K562 (cell line): ENCODE measurements around the gene MYRIP. TPM values are rescaled to one million over a fixed set of nuclear protein-coding genes. Genes with fewer than 3 reads are reported as not detected.

Source experiments
- ATAC-seq: fragments of 200-7000 bp; cut with Tn5 transposase; 3 replicates; pipeline ENCODE4 v1.9.1; 2020; ENCODE audit warnings: moderate library complexity
- BruUV-seq: library from RNA; stranded (reverse); fragments of 400-500 nt; replicated peaks from 2 replicates; lab custom pipeline; 2021; lab: Mats Ljungman, UMichigan
- CTCF ChIA-PET: fragments of 300-600 bp; formaldehyde crosslinking; extraction: SDS; loops from one replicate; lab custom pipeline; 2021; ENCODE audit warnings: low intra/inter-chr PET ratio; lab: Yijun Ruan, JAX
- POLR2A ChIA-PET: fragments of 300-600, 350-650 bp; sonication (Branson Sonifier 250); formaldehyde crosslinking; extraction: SDS; loops from one replicate; lab custom pipeline; 2021; ENCODE audit warnings: antibody characterized with exemption, inconsistent platforms; lab: Yijun Ruan, JAX
- DNase-seq, 4 experiments: peaks; one replicate each; pipeline versions ENCODE4 v3.0.0 to v3.0.0-alpha.2; 2011 to 2018; ENCODE audit warnings: low spot score in 3 of 4, mixed read lengths in 3 of 4; ENCODE audit errors: extremely low read depth in 1 of 4
- FAIRE-seq: peaks from 2 replicates; lab custom pipeline; 2011; peaks lifted over from hg19 to GRCh38; lab: Jason Lieb, UNC
- H2AFZ ChIP-seq: 2 replicates; pipeline ENCODE4 v1.6.0; 2011; ENCODE audit warnings: low read depth, low read length, control low read depth, inconsistent platforms
- H3K27ac ChIP-seq: fragments of 200-600 bp; 3 replicates; pipeline ENCODE4 v1.8.0; 2011; ENCODE audit warnings: low read depth, mild to moderate bottlenecking, control low read depth, inconsistent platforms, low read length, moderate library complexity, mixed read lengths; ENCODE audit errors: extremely low read depth
- H3K27me3 ChIP-seq, 2 experiments: fragments of 300-600 bp in 1 of 2; 2 replicates in 1 of 2; 3 replicates in 1 of 2; pipeline versions ENCODE4 v1.6.0 to v1.8.0; 2011; ENCODE audit warnings: inconsistent platforms in 2 of 2, low read length in 2 of 2, mild to moderate bottlenecking in 1 of 2, mixed read lengths in 1 of 2, moderate library complexity in 1 of 2; ENCODE audit not compliant: control insufficient read depth in 2 of 2, insufficient read depth in 2 of 2
- H3K36me3 ChIP-seq: fragments of 300-600 bp; 3 replicates; pipeline ENCODE4 v1.8.0; 2011; ENCODE audit warnings: mild to moderate bottlenecking, low read length, inconsistent platforms; ENCODE audit not compliant: control insufficient read depth, insufficient read depth
- H3K4me1 ChIP-seq, 2 experiments: fragments of 200-600 bp in 1 of 2; replicated peaks in 1 of 2; 2 replicates in 1 of 2; 3 replicates in 1 of 2; pipeline versions ENCODE4 v1.5.1 to v1.8.0; 2011; ENCODE audit warnings: inconsistent platforms in 2 of 2, low read length in 2 of 2, mild to moderate bottlenecking in 1 of 2, mixed read lengths in 1 of 2, moderate library complexity in 1 of 2; ENCODE audit not compliant: control insufficient read depth in 2 of 2, insufficient read depth in 2 of 2
- H3K4me2 ChIP-seq: 2 replicates; pipeline ENCODE4 v1.6.1; 2011; ENCODE audit warnings: low read length, control low read depth, inconsistent platforms, mixed read lengths; ENCODE audit not compliant: insufficient read depth
- H3K4me3 ChIP-seq: fragments of 200-600 bp; sonication (generic), shearing (Covaris generic); 2 replicates; pipeline ENCODE4 v1.5.1; 2016; ENCODE audit warnings: control low read depth, inconsistent platforms
- H3K79me2 ChIP-seq: fragments of 200-600 bp; 3 replicates; pipeline ENCODE4 v1.8.0; 2011; ENCODE audit warnings: low read length, inconsistent platforms; ENCODE audit not compliant: control insufficient read depth, insufficient read depth
- H3K9ac ChIP-seq, 2 experiments: 2 replicates each; pipeline versions ENCODE4 v1.6.0 to v1.6.1; 2011; ENCODE audit warnings: low read depth in 2 of 2, low read length in 2 of 2, control low read depth in 1 of 2, inconsistent platforms in 1 of 2, mild to moderate bottlenecking in 1 of 2, mixed read lengths in 1 of 2; ENCODE audit not compliant: insufficient read depth in 1 of 2
- H3K9me1 ChIP-seq: one replicate; pipeline ENCODE4 v1.6.0; 2011; ENCODE audit warnings: inconsistent platforms, mild to moderate bottlenecking, low read length, moderate library complexity; ENCODE audit not compliant: control insufficient read depth, insufficient read depth
- H3K9me3 ChIP-seq: replicated peaks from 2 replicates; pipeline ENCODE4 v1.5.1; 2011; ENCODE audit warnings: low read depth, low read length, inconsistent platforms; ENCODE audit not compliant: control insufficient read depth, insufficient read depth
- H4K20me1 ChIP-seq: replicated peaks from 2 replicates; pipeline ENCODE4 v1.6.1; 2011; ENCODE audit warnings: low read length, inconsistent platforms, mixed read lengths; ENCODE audit not compliant: control insufficient read depth, insufficient read depth
- EZH2 ChIP-seq: IDR thresholded peaks from 2 replicates; pipeline ENCODE4 v1.6.1; 2012; ENCODE audit warnings: low read depth, mild to moderate bottlenecking, inconsistent platforms, low read length, borderline replicate concordance
- MCM2 ChIP-seq: fragments of 450-650 bp; IDR thresholded peaks from 2 replicates; pipeline ENCODE4 v1.6.1; 2017; ENCODE audit warnings: low read depth, mild to moderate bottlenecking
- NCOA2 ChIP-seq, 2 experiments: fragments of 450-650 bp; IDR thresholded peaks; 2 replicates each; pipeline ENCODE4 v1.6.1; 2018; ENCODE audit warnings: mild to moderate bottlenecking in 2 of 2, moderate library complexity in 1 of 2; ENCODE audit not compliant: partially characterized antibody in 2 of 2
- WGBS: fragments of 100-300 bp; shearing (Covaris generic); methylation state at CpG from one replicate; pipeline ENCODE4 v1.1.6; 2016; ENCODE audit warnings: low coverage, mixed read lengths; ENCODE audit not compliant: insufficient coverage; ENCODE audit errors: missing lambda C conversion rate; 5-methylcytosine and 5-hydroxymethylcytosine counted together
- in situ Hi-C: fragments of 300-500 bp; cut with MboI; formaldehyde crosslinking; loops from 4 replicates; pipeline ENCODE4 v1.15.0; 2018; ENCODE audit warnings: inconsistent platforms, mixed read lengths
- intact Hi-C: fragments of 100-400 bp; cut with micrococcal nuclease; formaldehyde crosslinking; loops from 2 replicates; pipeline ENCODE4 v1.14.2; 2022
- polyA plus RNA-seq, 8 experiments: library from polyadenylated mRNA; depleted of rRNA in 4 of 8; stranded (reverse) in 5 of 8; unstranded in 3 of 8; fragments of >200 nt; fragmentation: Nextera tagmentation in 2 of 8; fragmentation: Illumina TruSeq in 1 of 8; extraction: Ambion mirVana in 2 of 8; extraction: Trizol in 1 of 8; gene quantifications; 2 replicates each; pipeline versions ENCODE4 v1.2.1 to v1.2.3, GENCODE V29; 2011 to 2014; ENCODE audit warnings: inconsistent platforms in 1 of 8, missing spikeins in 1 of 8
- total RNA-seq, 7 experiments: library from RNA; depleted of rRNA in 6 of 7; stranded (reverse); fragments of >200 nt in 6 of 7; fragmentation: Illumina TruSeq in 2 of 7; extraction: Trizol in 2 of 7; gene quantifications; 2 replicates each; pipeline versions ENCODE4 v1.2.1 to v1.2.3, GENCODE V29; 2011 to 2021; ENCODE audit warnings: low replicate concordance in 1 of 7
- TF ChIP-seq, protein P1 (sequence below): fragments of 250-450 bp; sonication (Bioruptor Pico); IDR thresholded peaks from 2 replicates; pipeline ENCODE4 v1.8.0; 2022; ENCODE audit warnings: moderate library complexity, mild to moderate bottlenecking, inconsistent platforms
- TF ChIP-seq, protein P2 (sequence below): IDR thresholded peaks from 3 replicates; pipeline ENCODE4 v1.6.1; 2011; ENCODE audit warnings: borderline replicate concordance, mild to moderate bottlenecking; ENCODE audit not compliant: insufficient read length, insufficient read depth
- TF ChIP-seq, protein P3 (sequence below): fragments of 250-450 bp; sonication (Bioruptor Pico); IDR thresholded peaks from 2 replicates; pipeline ENCODE4 v1.4.0; 2020; ENCODE audit warnings: mild to moderate bottlenecking
- TF ChIP-seq, protein P4 (sequence below): fragments of 200-800 bp; sonication (Bioruptor generic); IDR thresholded peaks from 2 replicates; pipeline ENCODE4 v1.6.1; 2016; ENCODE audit warnings: missing genetic modification characterization, missing compliant biosample characterization
- TF ChIP-seq, protein P5 (sequence below): sonication (generic); formaldehyde crosslinking; IDR thresholded peaks from 2 replicates; pipeline ENCODE4 v1.9.0; 2022; ENCODE audit warnings: mild to moderate bottlenecking, missing genetic modification reagents

MYRIP gene
- total and polyA plus RNA-seq, 9 of the 15 experiments (the other 6 are each of a cell fraction or from before 2014, with no cell fraction given) = 0.03 to 0.12 TPM; not detected in 7

DNA sequence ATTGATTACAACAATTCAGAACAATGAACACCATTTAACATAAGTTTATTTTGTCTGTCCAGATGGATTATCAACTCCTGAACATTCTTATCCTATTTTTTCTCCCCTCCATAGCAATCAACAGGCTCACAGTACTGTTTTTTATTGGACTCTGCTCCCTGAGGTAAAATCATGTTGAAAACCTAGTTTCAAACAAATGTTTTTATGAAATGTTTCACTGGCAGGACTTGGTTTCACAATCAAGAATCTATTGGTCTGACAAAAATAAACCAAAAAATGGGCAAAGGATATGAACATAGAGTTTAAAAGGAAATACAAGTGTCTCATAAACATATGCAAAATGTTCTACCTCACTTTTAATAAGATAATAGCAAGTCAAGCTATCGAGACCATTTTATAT is 2.6 kb upstream of the MYRIP start:
- no peak overlapping the region for H3K27ac ChIP-seq
- BruUV-seq = no TSS peak
- TF ChIP-seq, protein P1, sequence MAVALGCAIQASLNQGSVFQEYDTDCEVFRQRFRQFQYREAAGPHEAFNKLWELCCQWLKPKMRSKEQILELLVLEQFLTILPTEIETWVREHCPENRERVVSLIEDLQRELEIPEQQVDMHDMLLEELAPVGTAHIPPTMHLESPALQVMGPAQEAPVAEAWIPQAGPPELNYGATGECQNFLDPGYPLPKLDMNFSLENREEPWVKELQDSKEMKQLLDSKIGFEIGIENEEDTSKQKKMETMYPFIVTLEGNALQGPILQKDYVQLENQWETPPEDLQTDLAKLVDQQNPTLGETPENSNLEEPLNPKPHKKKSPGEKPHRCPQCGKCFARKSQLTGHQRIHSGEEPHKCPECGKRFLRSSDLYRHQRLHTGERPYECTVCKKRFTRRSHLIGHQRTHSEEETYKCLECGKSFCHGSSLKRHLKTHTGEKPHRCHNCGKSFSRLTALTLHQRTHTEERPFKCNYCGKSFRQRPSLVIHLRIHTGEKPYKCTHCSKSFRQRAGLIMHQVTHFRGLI (CRISPR knock-in tag) = no peak
- TF ChIP-seq, protein P2, sequence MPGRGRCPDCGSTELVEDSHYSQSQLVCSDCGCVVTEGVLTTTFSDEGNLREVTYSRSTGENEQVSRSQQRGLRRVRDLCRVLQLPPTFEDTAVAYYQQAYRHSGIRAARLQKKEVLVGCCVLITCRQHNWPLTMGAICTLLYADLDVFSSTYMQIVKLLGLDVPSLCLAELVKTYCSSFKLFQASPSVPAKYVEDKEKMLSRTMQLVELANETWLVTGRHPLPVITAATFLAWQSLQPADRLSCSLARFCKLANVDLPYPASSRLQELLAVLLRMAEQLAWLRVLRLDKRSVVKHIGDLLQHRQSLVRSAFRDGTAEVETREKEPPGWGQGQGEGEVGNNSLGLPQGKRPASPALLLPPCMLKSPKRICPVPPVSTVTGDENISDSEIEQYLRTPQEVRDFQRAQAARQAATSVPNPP = no peak
- TF ChIP-seq NCOA2 (IDR thresholded peaks at IDR 0.05; ENCODE audit: partially characterized antibody in 2 of 2) (no peak), EZH2 (no peak), MCM2 (no peak)
- TF ChIP-seq, protein P3, sequence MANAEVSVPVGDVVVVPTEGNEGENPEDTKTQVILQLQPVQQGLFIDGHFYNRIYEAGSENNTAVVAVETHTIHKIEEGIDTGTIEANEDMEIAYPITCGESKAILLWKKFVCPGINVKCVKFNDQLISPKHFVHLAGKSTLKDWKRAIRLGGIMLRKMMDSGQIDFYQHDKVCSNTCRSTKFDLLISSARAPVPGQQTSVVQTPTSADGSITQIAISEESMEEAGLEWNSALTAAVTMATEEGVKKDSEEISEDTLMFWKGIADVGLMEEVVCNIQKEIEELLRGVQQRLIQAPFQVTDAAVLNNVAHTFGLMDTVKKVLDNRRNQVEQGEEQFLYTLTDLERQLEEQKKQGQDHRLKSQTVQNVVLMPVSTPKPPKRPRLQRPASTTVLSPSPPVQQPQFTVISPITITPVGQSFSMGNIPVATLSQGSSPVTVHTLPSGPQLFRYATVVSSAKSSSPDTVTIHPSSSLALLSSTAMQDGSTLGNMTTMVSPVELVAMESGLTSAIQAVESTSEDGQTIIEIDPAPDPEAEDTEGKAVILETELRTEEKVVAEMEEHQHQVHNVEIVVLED (CRISPR knock-in tag) = no peak
- TF ChIP-seq, protein P4, sequence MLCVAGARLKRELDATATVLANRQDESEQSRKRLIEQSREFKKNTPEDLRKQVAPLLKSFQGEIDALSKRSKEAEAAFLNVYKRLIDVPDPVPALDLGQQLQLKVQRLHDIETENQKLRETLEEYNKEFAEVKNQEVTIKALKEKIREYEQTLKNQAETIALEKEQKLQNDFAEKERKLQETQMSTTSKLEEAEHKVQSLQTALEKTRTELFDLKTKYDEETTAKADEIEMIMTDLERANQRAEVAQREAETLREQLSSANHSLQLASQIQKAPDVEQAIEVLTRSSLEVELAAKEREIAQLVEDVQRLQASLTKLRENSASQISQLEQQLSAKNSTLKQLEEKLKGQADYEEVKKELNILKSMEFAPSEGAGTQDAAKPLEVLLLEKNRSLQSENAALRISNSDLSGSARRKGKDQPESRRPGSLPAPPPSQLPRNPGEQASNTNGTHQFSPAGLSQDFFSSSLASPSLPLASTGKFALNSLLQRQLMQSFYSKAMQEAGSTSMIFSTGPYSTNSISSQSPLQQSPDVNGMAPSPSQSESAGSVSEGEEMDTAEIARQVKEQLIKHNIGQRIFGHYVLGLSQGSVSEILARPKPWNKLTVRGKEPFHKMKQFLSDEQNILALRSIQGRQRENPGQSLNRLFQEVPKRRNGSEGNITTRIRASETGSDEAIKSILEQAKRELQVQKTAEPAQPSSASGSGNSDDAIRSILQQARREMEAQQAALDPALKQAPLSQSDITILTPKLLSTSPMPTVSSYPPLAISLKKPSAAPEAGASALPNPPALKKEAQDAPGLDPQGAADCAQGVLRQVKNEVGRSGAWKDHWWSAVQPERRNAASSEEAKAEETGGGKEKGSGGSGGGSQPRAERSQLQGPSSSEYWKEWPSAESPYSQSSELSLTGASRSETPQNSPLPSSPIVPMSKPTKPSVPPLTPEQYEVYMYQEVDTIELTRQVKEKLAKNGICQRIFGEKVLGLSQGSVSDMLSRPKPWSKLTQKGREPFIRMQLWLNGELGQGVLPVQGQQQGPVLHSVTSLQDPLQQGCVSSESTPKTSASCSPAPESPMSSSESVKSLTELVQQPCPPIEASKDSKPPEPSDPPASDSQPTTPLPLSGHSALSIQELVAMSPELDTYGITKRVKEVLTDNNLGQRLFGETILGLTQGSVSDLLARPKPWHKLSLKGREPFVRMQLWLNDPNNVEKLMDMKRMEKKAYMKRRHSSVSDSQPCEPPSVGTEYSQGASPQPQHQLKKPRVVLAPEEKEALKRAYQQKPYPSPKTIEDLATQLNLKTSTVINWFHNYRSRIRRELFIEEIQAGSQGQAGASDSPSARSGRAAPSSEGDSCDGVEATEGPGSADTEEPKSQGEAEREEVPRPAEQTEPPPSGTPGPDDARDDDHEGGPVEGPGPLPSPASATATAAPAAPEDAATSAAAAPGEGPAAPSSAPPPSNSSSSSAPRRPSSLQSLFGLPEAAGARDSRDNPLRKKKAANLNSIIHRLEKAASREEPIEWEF (CRISPR knock-in tag) = no peak
- TF ChIP-seq, protein P5, sequence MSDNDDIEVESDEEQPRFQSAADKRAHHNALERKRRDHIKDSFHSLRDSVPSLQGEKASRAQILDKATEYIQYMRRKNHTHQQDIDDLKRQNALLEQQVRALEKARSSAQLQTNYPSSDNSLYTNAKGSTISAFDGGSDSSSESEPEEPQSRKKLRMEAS (CRISPR knock-in tag) = no peak

More for the DNA sequence above, 2.6 kb upstream of the MYRIP start:
- H3K79me2 ChIP-seq = no peaks in the 10 kb centered on the region
- WGBS = 0% methylated on average over 1 of the region's 1 CpG
- FAIRE-seq = no peak
- POLR2A ChIA-PET = interaction anchor here (0.6 kb wide), 1 partner anchor 1263 kb away, joined by 3 read pairs; no protein-coding TSS in a partner anchor
- H3K9me3 ChIP-seq = no peaks in the 10 kb centered on the region
- H3K27me3 ChIP-seq = peaks cover 2 to 29% of the 10 kb centered on the region in 2 experiments; a peak in 3 of 5 replicates
- H3K4me3 ChIP-seq = no peak overlapping the region
- CTCF ChIA-PET = no interaction called here
- no peak overlapping the region for H3K4me2 ChIP-seq
- intact Hi-C loops (no loop called here), in situ Hi-C loops (no loop called here)
- H3K9ac ChIP-seq = no peak overlapping the region
- H2AFZ ChIP-seq = no peak overlapping the region
- H3K4me1 ChIP-seq = peaks cover 0 to 15% of the 10 kb centered on the region in 2 experiments; a peak in 2 of 5 replicates
- H4K20me1 ChIP-seq = 0 out of 2 replicates have a peak, but pooled peaks cover 3% of the 10 kb centered on the region
- H3K9me1 ChIP-seq = no peaks in the 10 kb centered on the region
- H3K36me3 ChIP-seq = no peaks in the 10 kb centered on the region
- DNase-seq = no peak
- ATAC-seq = no peak
